Karpas-422 (cell line): ENCODE results near the gene CCDC85A. TPM values are rescaled to one million over a fixed set of nuclear protein-coding genes. Genes with fewer than 3 reads are reported as not detected.

Source experiments
- DNase-seq: peaks from one replicate; pipeline ENCODE4 v3.0.0-alpha.2; 2015
- H2AFZ ChIP-seq: fragments of 200-600 bp; sonication (generic); 2 replicates; pipeline ENCODE4 v1.6.1; 2014; ENCODE audit warnings: antibody characterized with exemption, low read length, mixed read lengths
- H3K27ac ChIP-seq: fragments of 200-600 bp; sonication (generic); 2 replicates; pipeline ENCODE4 v1.5.1; 2014; ENCODE audit warnings: mild to moderate bottlenecking, low read length, moderate library complexity
- H3K27me3 ChIP-seq: fragments of 200-600 bp; sonication (generic); 2 replicates; pipeline ENCODE4 v1.6.1; 2014; ENCODE audit warnings: low read length, mixed read lengths
- H3K36me3 ChIP-seq: fragments of 200-600 bp; sonication (generic); 2 replicates; pipeline ENCODE4 v1.6.1; 2014; ENCODE audit warnings: low read length, mixed read lengths; ENCODE audit not compliant: insufficient read depth
- H3K4me1 ChIP-seq: fragments of 200-600 bp; sonication (generic); 2 replicates; pipeline ENCODE4 v1.6.1; 2014; ENCODE audit warnings: mild to moderate bottlenecking, low read length, mixed read lengths
- H3K4me2 ChIP-seq: fragments of 200-600 bp; sonication (generic); 2 replicates; pipeline ENCODE4 v1.6.1; 2014; ENCODE audit warnings: low read length, low read depth, mild to moderate bottlenecking; ENCODE audit not compliant: poor library complexity, severe bottlenecking
- H3K4me3 ChIP-seq: fragments of 200-600 bp; sonication (generic); 2 replicates; pipeline ENCODE4 v1.5.1; 2014; ENCODE audit warnings: mild to moderate bottlenecking, antibody characterized with exemption, low read length, mixed read lengths
- H3K79me2 ChIP-seq: fragments of 200-600 bp; sonication (generic); 2 replicates; pipeline ENCODE4 v1.6.1; 2014; ENCODE audit warnings: mild to moderate bottlenecking, low read length, mixed read lengths
- H3K9ac ChIP-seq: fragments of 200-600 bp; sonication (generic); 2 replicates; pipeline ENCODE4 v1.6.0; 2014; ENCODE audit warnings: low read length
- H3K9me2 ChIP-seq: fragments of 200-600 bp; sonication (generic), shearing (Covaris generic); replicated peaks from 2 replicates; pipeline ENCODE4 v1.6.0; 2014; ENCODE audit warnings: mild to moderate bottlenecking, low read length, moderate library complexity; ENCODE audit not compliant: insufficient read depth
- H3K9me3 ChIP-seq: fragments of 300-700, 200-600 bp; sonication (generic); 2 replicates; pipeline ENCODE4 v1.6.1; 2014; ENCODE audit warnings: low read length, mixed read lengths
- H4K20me1 ChIP-seq: fragments of 200-600 bp; sonication (generic); 2 replicates; pipeline ENCODE4 v1.6.1; 2014; ENCODE audit warnings: mild to moderate bottlenecking, antibody characterized with exemption, low read length, low read depth; ENCODE audit not compliant: insufficient read depth
- small RNA-seq: library from RNA; depleted of rRNA; stranded (forward); fragments of <200 nt; gene quantifications from one replicate; pipeline ENCODE3, GENCODE V24; 2014
- total RNA-seq: library from RNA; depleted of rRNA; stranded (reverse); fragments of >200 nt; shearing (Covaris generic); gene quantifications from 2 replicates; pipeline ENCODE4 v1.2.3, GENCODE V29; 2014; ENCODE audit warnings: low replicate concordance

CCDC85A gene
- total RNA-seq, 1 experiment from 2014 or later: not detected

GRCh38 chr2:56390644-56391043 lies 206.9 kb downstream of the CCDC85A start:
- Histone ChIP-seq H3K4me3 (no peak overlapping the region), H3K9me3 (no peaks in the 10 kb centered on the region), H4K20me1 (no peaks in the 10 kb centered on the region), H2AFZ (no peak overlapping the region), H3K9me2 (no peaks in the 10 kb centered on the region), H3K79me2 (no peaks in the 10 kb centered on the region), H3K27me3 (no peaks in the 10 kb centered on the region), H3K9ac (no peak overlapping the region), H3K4me2 (no peak overlapping the region), H3K4me1 (no peaks in the 10 kb centered on the region), H3K27ac (no peak overlapping the region), H3K36me3 (no peaks in the 10 kb centered on the region)
- DNase-seq: no peak

DNA sequence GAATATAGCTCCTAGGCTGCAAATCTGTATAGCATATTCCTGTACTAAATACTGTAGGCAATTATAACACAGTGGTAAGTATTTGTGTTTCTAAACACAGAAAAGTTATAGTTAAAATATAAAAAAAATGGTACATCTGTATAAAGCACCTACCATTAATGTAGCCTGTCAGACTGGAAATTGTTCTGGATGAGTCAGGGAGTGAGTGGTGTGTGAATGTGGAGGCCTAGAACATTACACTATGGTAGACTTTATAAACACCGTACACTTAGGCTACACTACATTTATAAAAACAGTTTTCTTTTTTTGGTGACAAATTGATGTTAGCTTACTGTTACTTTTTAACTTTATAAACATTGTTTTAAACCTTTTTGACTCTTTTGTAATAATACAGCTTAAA lies 226.3 kb downstream of the CCDC85A start:
- Histone ChIP-seq H3K27ac (no peak overlapping the region), H3K9me2 (no peaks in the 10 kb centered on the region), H3K36me3 (no peaks in the 10 kb centered on the region), H3K27me3 (no peaks in the 10 kb centered on the region), H3K79me2 (no peaks in the 10 kb centered on the region), H3K4me2 (no peak overlapping the region), H3K9me3 (no peaks in the 10 kb centered on the region), H2AFZ (no peak overlapping the region), H3K4me1 (no peaks in the 10 kb centered on the region), H3K4me3 (no peak overlapping the region), H4K20me1 (no peaks in the 10 kb centered on the region), H3K9ac (no peak overlapping the region)
- DNase-seq: no peak

DNA sequence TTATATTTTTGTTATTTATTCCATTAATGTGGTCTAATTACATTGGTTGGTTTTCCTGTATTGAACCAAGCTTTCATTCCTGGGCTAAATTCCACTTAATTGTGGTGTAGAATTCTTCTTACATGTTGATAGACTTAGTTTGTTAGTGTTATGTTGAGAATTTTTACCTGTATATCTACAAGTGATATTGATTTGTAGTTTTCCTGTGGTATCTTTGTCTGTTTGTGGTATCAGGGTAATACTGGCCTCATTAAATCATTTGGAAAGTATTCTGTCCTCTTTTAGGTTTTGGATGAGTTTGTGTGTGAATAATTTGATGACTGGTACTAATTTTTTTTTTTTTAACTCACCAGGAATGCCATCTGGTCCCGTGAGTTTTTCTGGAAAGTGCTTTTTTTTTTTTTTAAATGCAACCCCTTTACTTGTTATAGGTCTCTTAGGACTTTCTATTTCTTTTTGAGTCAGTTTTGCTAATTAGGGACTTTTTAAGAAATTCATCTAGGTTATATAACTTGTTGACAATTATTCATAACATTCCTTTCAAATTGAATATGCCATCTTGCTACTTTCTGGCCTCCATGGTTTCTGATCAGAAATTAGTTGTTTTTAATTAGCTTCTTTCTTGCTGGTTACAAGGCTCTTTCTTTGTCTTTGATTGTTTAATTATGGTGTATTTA lies 232.8 kb downstream of the CCDC85A start:
- no peaks in the 10 kb centered on the region; the same call in 1 of the 2 replicates for H3K9me3 ChIP-seq
- no peaks in the 10 kb centered on the region for H3K79me2 ChIP-seq
- H3K4me1 ChIP-seq: no peaks in the 10 kb centered on the region
- H3K9me2 ChIP-seq: no peaks in the 10 kb centered on the region
- H3K4me2 ChIP-seq: no peak overlapping the region
- H3K4me3 ChIP-seq: no peak overlapping the region
- H3K9ac ChIP-seq: no peak overlapping the region
- H2AFZ ChIP-seq: no peak overlapping the region
- no peak for DNase-seq
- H3K36me3 ChIP-seq: no peaks in the 10 kb centered on the region
- no peaks in the 10 kb centered on the region for H3K27me3 ChIP-seq
- no peak overlapping the region for H3K27ac ChIP-seq
- no peaks in the 10 kb centered on the region for H4K20me1 ChIP-seq

Small RNA genes within 50 kb of the gene (small RNA-seq; reads per million reads assigned to genes)
- not detected for gene RNA5SP93
